ENCODE data around the gene SIPA1L3.

SIPA1L3 gene

GRCh38 chr19:38234615-38235014, 327.6 kb downstream of the SIPA1L3 start:
- no peak for ATAC-seq
- no peak for TF ChIP-seq ZNF70 (CRISPR knock-in tag; IDR thresholded peaks at IDR 0.05)
- no peak for TF ChIP-seq ZFP3 (CRISPR knock-in tag; IDR thresholded peaks at IDR 0.05)
- TF ChIP-seq ZNF8 (CRISPR knock-in tag; IDR thresholded peaks at IDR 0.05), result no peak
- TF ChIP-seq ZC3H10 (CRISPR knock-in tag; IDR thresholded peaks at IDR 0.05), result no peak
- TF ChIP-seq CREB5 (CRISPR knock-in tag; IDR thresholded peaks at IDR 0.05; ENCODE audit: low read depth), result no peak
- no peak for TF ChIP-seq ZFP30 (CRISPR knock-in tag; IDR thresholded peaks at IDR 0.05)
- no peak for TF ChIP-seq TCF4 (CRISPR knock-in tag; IDR thresholded peaks at IDR 0.05; ENCODE audit: borderline replicate concordance)
- TF ChIP-seq PPARA (CRISPR knock-in tag; IDR thresholded peaks at IDR 0.05; ENCODE audit: borderline replicate concordance), result no peak
- TF ChIP-seq RARB (CRISPR knock-in tag; IDR thresholded peaks at IDR 0.05), result no peak
- no peak for TF ChIP-seq BACH2 (CRISPR knock-in tag; IDR thresholded peaks at IDR 0.05; ENCODE audit: borderline replicate concordance)
- TF ChIP-seq OSR1 (CRISPR knock-in tag; IDR thresholded peaks at IDR 0.05), result no peak
- no peak for TF ChIP-seq CSRNP3 (CRISPR knock-in tag; IDR thresholded peaks at IDR 0.05)
- no peak for TF ChIP-seq ARNTL (CRISPR knock-in tag; IDR thresholded peaks at IDR 0.05; ENCODE audit: borderline replicate concordance, low read depth)
- no peak for TF ChIP-seq CSDC2 (CRISPR knock-in tag; IDR thresholded peaks at IDR 0.05)
- TF ChIP-seq ZNF565 (CRISPR knock-in tag; conservative IDR thresholded peaks at IDR 0.05; ENCODE audit: low read depth), result no peak
- no peak for TF ChIP-seq GLIS3 (CRISPR knock-in tag; IDR thresholded peaks at IDR 0.05)
- TF ChIP-seq TSHZ2 (CRISPR knock-in tag; IDR thresholded peaks at IDR 0.05), result no peak
- no peak for TF ChIP-seq POU6F1 (CRISPR knock-in tag; IDR thresholded peaks at IDR 0.05; ENCODE audit: borderline replicate concordance, low read depth)
- no peak for TF ChIP-seq ISL1 (CRISPR knock-in tag; IDR thresholded peaks at IDR 0.05)
- TF ChIP-seq ESRRG (CRISPR knock-in tag; IDR thresholded peaks at IDR 0.05), result no peak

GRCh38 chr19:38239816-38240215, 332.8 kb downstream of the SIPA1L3 start:
- ATAC-seq, result no peak
- no peak for TF ChIP-seq GLIS3 (CRISPR knock-in tag; IDR thresholded peaks at IDR 0.05)
- TF ChIP-seq ZNF8 (CRISPR knock-in tag; IDR thresholded peaks at IDR 0.05), result no peak
- TF ChIP-seq ARNTL (CRISPR knock-in tag; IDR thresholded peaks at IDR 0.05; ENCODE audit: borderline replicate concordance, low read depth), result no peak
- no peak for TF ChIP-seq CSRNP3 (CRISPR knock-in tag; IDR thresholded peaks at IDR 0.05)
- TF ChIP-seq ZNF565 (CRISPR knock-in tag; conservative IDR thresholded peaks at IDR 0.05; ENCODE audit: low read depth), result no peak
- TF ChIP-seq TSHZ2 (CRISPR knock-in tag; IDR thresholded peaks at IDR 0.05), result no peak
- TF ChIP-seq ZC3H10 (CRISPR knock-in tag; IDR thresholded peaks at IDR 0.05), result no peak
- TF ChIP-seq CSDC2 (CRISPR knock-in tag; IDR thresholded peaks at IDR 0.05), result no peak
- TF ChIP-seq PPARA (CRISPR knock-in tag; IDR thresholded peaks at IDR 0.05; ENCODE audit: borderline replicate concordance), result no peak
- TF ChIP-seq CREB5 (CRISPR knock-in tag; IDR thresholded peaks at IDR 0.05; ENCODE audit: low read depth), result no peak
- no peak for TF ChIP-seq TOX (CRISPR knock-in tag; IDR thresholded peaks at IDR 0.05; ENCODE audit: borderline replicate concordance)
- no peak for TF ChIP-seq ZFP3 (CRISPR knock-in tag; IDR thresholded peaks at IDR 0.05)
- TF ChIP-seq RARB (CRISPR knock-in tag; IDR thresholded peaks at IDR 0.05), result no peak
- TF ChIP-seq SNAI2 (CRISPR knock-in tag; IDR thresholded peaks at IDR 0.05), result no peak
- no peak for TF ChIP-seq ZFP30 (CRISPR knock-in tag; IDR thresholded peaks at IDR 0.05)
- no peak for TF ChIP-seq TCF4 (CRISPR knock-in tag; IDR thresholded peaks at IDR 0.05; ENCODE audit: borderline replicate concordance)
- no peak for TF ChIP-seq PATZ1 (CRISPR knock-in tag; IDR thresholded peaks at IDR 0.05; ENCODE audit: borderline replicate concordance)
- no peak for TF ChIP-seq ISL1 (CRISPR knock-in tag; IDR thresholded peaks at IDR 0.05)
